HCT116 (cell line): ENCODE measurements around the gene KAT6B.
"Not testable (repeated sequence)": the region's sequence is repeated elsewhere in the genome, so short reads cannot be mapped to it uniquely, and the experiment has no call there.

ENCODE experiments used
- CEBPB ChIP-seq: IDR thresholded peaks from 2 replicates; pipeline ENCODE4 v1.6.1; 2012; ENCODE audit warnings: low read depth
- EZH2 ChIP-seq: fragments of 200-600 bp; sonication (generic); IDR thresholded peaks from 2 replicates; pipeline ENCODE4 v1.6.1; 2017; ENCODE audit warnings: antibody characterized with exemption, mixed run types
- FOSL1 ChIP-seq: IDR thresholded peaks from 2 replicates; pipeline ENCODE4 v1.6.1; 2012; ENCODE audit warnings: low read depth
- JUND ChIP-seq: IDR thresholded peaks from 2 replicates; pipeline ENCODE4 v1.6.1; 2012
- POLR2A ChIP-seq: IDR thresholded peaks from 2 replicates; pipeline ENCODE4 v1.7.0; 2011; ENCODE audit warnings: borderline replicate concordance; ENCODE audit not compliant: insufficient read depth, insufficient read length; ENCODE audit errors: extremely low read depth
- POLR2AphosphoS5 ChIP-seq: IDR thresholded peaks from 2 replicates; pipeline ENCODE4 v1.6.1; 2011; ENCODE audit warnings: mild to moderate bottlenecking, low read depth, low read length, moderate library complexity
- TCF7L2 ChIP-seq: IDR thresholded peaks from 2 replicates; pipeline ENCODE4 v1.7.0; 2011; ENCODE audit warnings: borderline replicate concordance, inconsistent platforms; ENCODE audit not compliant: insufficient read depth, insufficient read length; ENCODE audit errors: extremely low read depth
- YY1 ChIP-seq: IDR thresholded peaks from 2 replicates; pipeline ENCODE4 v1.6.1; 2011; ENCODE audit warnings: low read length, low read depth, moderate library complexity, mild to moderate bottlenecking; ENCODE audit not compliant: insufficient replicate concordance; ENCODE audit errors: extremely low read depth
- ZFX ChIP-seq: fragments of 450-650 bp; IDR thresholded peaks from 2 replicates; pipeline ENCODE4 v1.6.1; 2017
- ZNF274 ChIP-seq: fragments of 200-500 bp; sonication (Bioruptor generic); IDR thresholded peaks from 2 replicates; pipeline ENCODE4 v1.6.1; 2014; ENCODE audit warnings: mild to moderate bottlenecking, low read depth, low read length, inconsistent platforms
- TF ChIP-seq, protein P1 (sequence below), 3 experiments: fragments of 200-600 bp in 1 of 3; sonication (generic) in 1 of 3; IDR thresholded peaks in 2 of 3; conservative IDR thresholded peaks in 1 of 3; 2 replicates each; pipeline ENCODE4 v1.5.1; 2012 to 2017; ENCODE audit warnings: low read depth in 2 of 3, low read length in 2 of 3, antibody characterized with exemption in 1 of 3, borderline replicate concordance in 1 of 3, control low read depth in 1 of 3, mild to moderate bottlenecking in 1 of 3, mixed read lengths in 1 of 3, mixed run types in 1 of 3, moderate library complexity in 1 of 3; ENCODE audit not compliant: insufficient read depth in 1 of 3
- TF ChIP-seq, protein P2 (sequence below): IDR thresholded peaks from 2 replicates; pipeline ENCODE4 v1.6.1; 2012; ENCODE audit warnings: low read depth
- TF ChIP-seq, protein P3 (sequence below): IDR thresholded peaks from 2 replicates; pipeline ENCODE4 v1.6.1; 2012

DNA sequence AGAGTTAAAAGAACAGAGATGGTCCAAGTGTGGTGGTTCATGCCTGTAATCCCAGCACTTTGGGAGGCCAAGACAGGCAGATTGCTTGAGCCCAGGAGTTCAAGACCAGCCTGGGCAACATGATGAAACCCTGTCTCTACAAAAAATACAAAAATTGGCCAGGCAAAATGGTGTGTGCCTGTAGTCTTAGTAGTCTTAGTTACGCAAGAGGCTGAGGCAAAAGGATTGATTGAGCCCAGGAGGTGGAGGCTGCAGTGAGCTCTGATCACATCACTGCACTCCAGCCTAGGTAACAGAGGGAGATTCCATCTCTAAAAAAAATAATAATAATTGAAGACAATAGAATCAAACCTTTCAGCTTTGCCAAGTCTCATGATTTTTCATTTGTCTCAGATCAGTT lies 33.2 kb upstream of the KAT6B start:
- TF ChIP-seq FOSL1, YY1, ZNF274, POLR2A, JUND, EZH2, TCF7L2, POLR2AphosphoS5, CEBPB, ZFX: not testable (repeated sequence)
- TF ChIP-seq, protein P1, sequence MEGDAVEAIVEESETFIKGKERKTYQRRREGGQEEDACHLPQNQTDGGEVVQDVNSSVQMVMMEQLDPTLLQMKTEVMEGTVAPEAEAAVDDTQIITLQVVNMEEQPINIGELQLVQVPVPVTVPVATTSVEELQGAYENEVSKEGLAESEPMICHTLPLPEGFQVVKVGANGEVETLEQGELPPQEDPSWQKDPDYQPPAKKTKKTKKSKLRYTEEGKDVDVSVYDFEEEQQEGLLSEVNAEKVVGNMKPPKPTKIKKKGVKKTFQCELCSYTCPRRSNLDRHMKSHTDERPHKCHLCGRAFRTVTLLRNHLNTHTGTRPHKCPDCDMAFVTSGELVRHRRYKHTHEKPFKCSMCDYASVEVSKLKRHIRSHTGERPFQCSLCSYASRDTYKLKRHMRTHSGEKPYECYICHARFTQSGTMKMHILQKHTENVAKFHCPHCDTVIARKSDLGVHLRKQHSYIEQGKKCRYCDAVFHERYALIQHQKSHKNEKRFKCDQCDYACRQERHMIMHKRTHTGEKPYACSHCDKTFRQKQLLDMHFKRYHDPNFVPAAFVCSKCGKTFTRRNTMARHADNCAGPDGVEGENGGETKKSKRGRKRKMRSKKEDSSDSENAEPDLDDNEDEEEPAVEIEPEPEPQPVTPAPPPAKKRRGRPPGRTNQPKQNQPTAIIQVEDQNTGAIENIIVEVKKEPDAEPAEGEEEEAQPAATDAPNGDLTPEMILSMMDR (IDR thresholded peaks at IDR 0.05 in 2 of 3, conservative IDR thresholded peaks at IDR 0.05 in 1 of 3; ENCODE audit: borderline replicate concordance in 1 of 3, insufficient read depth in 1 of 3, low read depth in 2 of 3, low read length in 2 of 3), result not testable (repeated sequence)
- TF ChIP-seq, protein P2, sequence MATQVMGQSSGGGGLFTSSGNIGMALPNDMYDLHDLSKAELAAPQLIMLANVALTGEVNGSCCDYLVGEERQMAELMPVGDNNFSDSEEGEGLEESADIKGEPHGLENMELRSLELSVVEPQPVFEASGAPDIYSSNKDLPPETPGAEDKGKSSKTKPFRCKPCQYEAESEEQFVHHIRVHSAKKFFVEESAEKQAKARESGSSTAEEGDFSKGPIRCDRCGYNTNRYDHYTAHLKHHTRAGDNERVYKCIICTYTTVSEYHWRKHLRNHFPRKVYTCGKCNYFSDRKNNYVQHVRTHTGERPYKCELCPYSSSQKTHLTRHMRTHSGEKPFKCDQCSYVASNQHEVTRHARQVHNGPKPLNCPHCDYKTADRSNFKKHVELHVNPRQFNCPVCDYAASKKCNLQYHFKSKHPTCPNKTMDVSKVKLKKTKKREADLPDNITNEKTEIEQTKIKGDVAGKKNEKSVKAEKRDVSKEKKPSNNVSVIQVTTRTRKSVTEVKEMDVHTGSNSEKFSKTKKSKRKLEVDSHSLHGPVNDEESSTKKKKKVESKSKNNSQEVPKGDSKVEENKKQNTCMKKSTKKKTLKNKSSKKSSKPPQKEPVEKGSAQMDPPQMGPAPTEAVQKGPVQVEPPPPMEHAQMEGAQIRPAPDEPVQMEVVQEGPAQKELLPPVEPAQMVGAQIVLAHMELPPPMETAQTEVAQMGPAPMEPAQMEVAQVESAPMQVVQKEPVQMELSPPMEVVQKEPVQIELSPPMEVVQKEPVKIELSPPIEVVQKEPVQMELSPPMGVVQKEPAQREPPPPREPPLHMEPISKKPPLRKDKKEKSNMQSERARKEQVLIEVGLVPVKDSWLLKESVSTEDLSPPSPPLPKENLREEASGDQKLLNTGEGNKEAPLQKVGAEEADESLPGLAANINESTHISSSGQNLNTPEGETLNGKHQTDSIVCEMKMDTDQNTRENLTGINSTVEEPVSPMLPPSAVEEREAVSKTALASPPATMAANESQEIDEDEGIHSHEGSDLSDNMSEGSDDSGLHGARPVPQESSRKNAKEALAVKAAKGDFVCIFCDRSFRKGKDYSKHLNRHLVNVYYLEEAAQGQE, result not testable (repeated sequence)
- TF ChIP-seq, protein P3, sequence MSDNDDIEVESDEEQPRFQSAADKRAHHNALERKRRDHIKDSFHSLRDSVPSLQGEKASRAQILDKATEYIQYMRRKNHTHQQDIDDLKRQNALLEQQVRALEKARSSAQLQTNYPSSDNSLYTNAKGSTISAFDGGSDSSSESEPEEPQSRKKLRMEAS, result not testable (repeated sequence)
